OCI-LY7 (cell line): Measurements from ENCODE around the gene ANKRD17.

Source experiments
- EZH2phosphoT487 ChIP-seq: fragments of 200-600 bp; sonication (generic); IDR thresholded peaks from 2 replicates; pipeline ENCODE4 v1.6.1; 2018; ENCODE audit warnings: low read depth, borderline replicate concordance, mild to moderate bottlenecking, mixed run types, antibody characterized with exemption, low read length, moderate library complexity, mixed read lengths
- TF ChIP-seq, protein P1 (sequence below): fragments of 200-600 bp; sonication (generic); conservative IDR thresholded peaks from 2 replicates; pipeline ENCODE4 v1.5.1; 2014; ENCODE audit warnings: mild to moderate bottlenecking, antibody characterized with exemption, low read length, moderate library complexity, mixed read lengths

DNA sequence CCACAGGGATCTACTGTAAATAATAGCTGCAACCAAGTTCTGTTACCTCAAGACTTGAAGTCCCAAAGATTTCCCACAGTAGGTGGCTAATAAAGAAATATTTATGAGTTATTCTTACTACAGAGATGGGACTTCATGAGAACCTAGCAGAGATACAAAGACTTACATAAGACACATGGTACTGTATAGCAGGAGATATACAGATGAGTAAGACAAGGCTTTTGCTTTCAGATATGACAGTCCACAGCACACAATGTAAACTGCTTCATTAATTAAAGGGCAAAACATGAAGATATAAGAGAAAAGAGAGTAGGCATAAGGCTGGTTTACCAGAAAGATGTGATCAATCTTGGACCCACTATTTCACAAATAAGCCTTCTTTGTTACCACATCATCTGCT, 6.6 kb downstream of the ANKRD17 start:
- TF ChIP-seq, protein P1, sequence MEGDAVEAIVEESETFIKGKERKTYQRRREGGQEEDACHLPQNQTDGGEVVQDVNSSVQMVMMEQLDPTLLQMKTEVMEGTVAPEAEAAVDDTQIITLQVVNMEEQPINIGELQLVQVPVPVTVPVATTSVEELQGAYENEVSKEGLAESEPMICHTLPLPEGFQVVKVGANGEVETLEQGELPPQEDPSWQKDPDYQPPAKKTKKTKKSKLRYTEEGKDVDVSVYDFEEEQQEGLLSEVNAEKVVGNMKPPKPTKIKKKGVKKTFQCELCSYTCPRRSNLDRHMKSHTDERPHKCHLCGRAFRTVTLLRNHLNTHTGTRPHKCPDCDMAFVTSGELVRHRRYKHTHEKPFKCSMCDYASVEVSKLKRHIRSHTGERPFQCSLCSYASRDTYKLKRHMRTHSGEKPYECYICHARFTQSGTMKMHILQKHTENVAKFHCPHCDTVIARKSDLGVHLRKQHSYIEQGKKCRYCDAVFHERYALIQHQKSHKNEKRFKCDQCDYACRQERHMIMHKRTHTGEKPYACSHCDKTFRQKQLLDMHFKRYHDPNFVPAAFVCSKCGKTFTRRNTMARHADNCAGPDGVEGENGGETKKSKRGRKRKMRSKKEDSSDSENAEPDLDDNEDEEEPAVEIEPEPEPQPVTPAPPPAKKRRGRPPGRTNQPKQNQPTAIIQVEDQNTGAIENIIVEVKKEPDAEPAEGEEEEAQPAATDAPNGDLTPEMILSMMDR, result no peak
- no peak for TF ChIP-seq EZH2phosphoT487
